ENCODE results near the gene TAF6.

Gene TAF6

GRCh38 chr7:100064162-100064561, 55.0 kb downstream of the TAF6 start:
- DNase-seq, result no peak

GRCh38 chr7:100063376-100063775, 55.8 kb downstream of the TAF6 start:
- no peak for DNase-seq

GRCh38 chr7:100061518-100062193, 57.5 kb downstream of the TAF6 start:
- DNase-seq, result no peak

- no peak for DNase-seq
Observed at GRCh38 chr7:100059251-100059739, 59.9 kb downstream of the TAF6 start.

All from NCI-H1694 (cell line).